ENCODE data around the gene KCNH2. TPM values are rescaled to one million over a fixed set of nuclear protein-coding genes. Genes with fewer than 3 reads are reported as not detected.
A peak's percentile ranks its signal among the peaks of the same experiment; 100 is the strongest.

Gene KCNH2
- total RNA-seq, 1 donor from 2014 or later: 2.1 TPM

- no peak for DNase-seq (ENCODE audit: low read depth)
- Histone ChIP-seq H3K4me3 (ENCODE audit: low read depth, low read length) (no peak overlapping the region), H3K36me3 (ENCODE audit: control insufficient read depth, insufficient read depth, low read length) (no peaks in the 10 kb centered on the region), H3K27me3 (ENCODE audit: control insufficient read depth, insufficient read depth, low read length) (peaks cover 41% of the 10 kb centered on the region)
- TF ChIP-seq CTCF (IDR thresholded peaks at IDR 0.05; ENCODE audit: insufficient read depth, low read length, poor library complexity, severe bottlenecking): no peak
Measured at GRCh38 chr7:151020231-151020630, 42.1 kb upstream of the KCNH2 start.

DNA sequence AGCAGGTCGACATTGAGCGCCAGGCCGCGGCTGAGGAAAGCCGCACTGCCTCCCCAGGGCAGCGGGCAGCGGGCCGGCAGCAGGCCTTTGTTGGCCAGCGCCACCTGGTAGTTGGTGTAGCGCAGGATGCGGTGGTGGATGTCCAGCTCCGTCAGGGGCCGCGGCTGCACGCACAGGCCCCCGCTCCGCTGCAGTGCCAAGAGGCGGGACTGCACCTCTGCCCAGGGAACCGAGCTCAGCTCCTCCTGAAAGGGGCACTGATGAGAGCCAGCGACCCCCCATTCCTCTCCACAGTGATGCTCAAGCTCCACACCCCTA lies 41.0 kb upstream of the KCNH2 start:
- TF ChIP-seq CTCF (IDR thresholded peaks at IDR 0.05; ENCODE audit: insufficient read depth, low read length, poor library complexity, severe bottlenecking): no peak
- H3K27me3 ChIP-seq (ENCODE audit: control insufficient read depth, insufficient read depth, low read length): peaks cover 43% of the 10 kb centered on the region
- no peak for DNase-seq (ENCODE audit: low read depth)
- no peaks in the 10 kb centered on the region for H3K36me3 ChIP-seq (ENCODE audit: control insufficient read depth, insufficient read depth, low read length)
- no peak overlapping the region for H3K4me3 ChIP-seq (ENCODE audit: low read depth, low read length)

- Histone ChIP-seq H3K4me3 (ENCODE audit: low read depth, low read length) (no peak overlapping the region), H3K27me3 (ENCODE audit: control insufficient read depth, insufficient read depth, low read length) (peaks cover 49% of the 10 kb centered on the region), H3K36me3 (ENCODE audit: control insufficient read depth, insufficient read depth, low read length) (no peaks in the 10 kb centered on the region)
- no peak for DNase-seq (ENCODE audit: low read depth)
- no peak for TF ChIP-seq CTCF (IDR thresholded peaks at IDR 0.05; ENCODE audit: insufficient read depth, low read length, poor library complexity, severe bottlenecking)
Measured at GRCh38 chr7:151018421-151019129, 40.5 kb upstream of the KCNH2 start.

DNA sequence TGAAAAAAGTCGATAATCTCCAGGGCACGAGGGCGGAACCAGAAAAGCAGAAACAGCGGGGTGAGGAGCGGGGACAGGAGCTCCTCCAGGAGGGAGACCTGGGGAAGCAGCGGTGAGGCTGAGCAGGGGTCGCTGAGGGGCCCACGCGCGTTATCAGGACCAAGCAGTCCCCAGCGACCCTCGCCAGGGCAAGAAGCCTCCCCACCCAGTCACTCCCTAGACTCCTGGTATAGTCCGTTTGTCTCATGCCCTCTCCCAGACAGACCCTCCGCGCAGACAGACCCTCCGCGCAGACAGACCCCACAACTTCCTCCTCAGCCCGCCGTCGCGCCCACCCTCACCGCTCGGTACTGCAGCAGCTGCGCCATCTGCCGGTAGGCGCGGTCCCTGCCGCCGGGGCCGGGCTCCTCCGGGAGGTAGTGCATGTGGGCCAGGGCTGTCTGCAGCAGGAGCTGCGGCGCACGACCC lies 39.9 kb upstream of the KCNH2 start:
- no peak for DNase-seq (ENCODE audit: low read depth)
- Histone ChIP-seq H3K36me3 (ENCODE audit: control insufficient read depth, insufficient read depth, low read length) (no peaks in the 10 kb centered on the region), H3K4me3 (ENCODE audit: low read depth, low read length) (no peak overlapping the region), H3K27me3 (ENCODE audit: control insufficient read depth, insufficient read depth, low read length) (peaks cover 54% of the 10 kb centered on the region)
- peak; percentile 95 for TF ChIP-seq CTCF (IDR thresholded peaks at IDR 0.05; ENCODE audit: insufficient read depth, low read length, poor library complexity, severe bottlenecking)

GRCh38 chr7:151017370-151017952 lies 39.3 kb upstream of the KCNH2 start:
- Histone ChIP-seq H3K27me3 (ENCODE audit: control insufficient read depth, insufficient read depth, low read length) (peaks cover 60% of the 10 kb centered on the region), H3K4me3 (ENCODE audit: low read depth, low read length) (no peak overlapping the region), H3K36me3 (ENCODE audit: control insufficient read depth, insufficient read depth, low read length) (no peaks in the 10 kb centered on the region)
- no peak for TF ChIP-seq CTCF (IDR thresholded peaks at IDR 0.05; ENCODE audit: insufficient read depth, low read length, poor library complexity, severe bottlenecking)
- DNase-seq (ENCODE audit: low read depth): no peak

GRCh38 chr7:151016942-151017341 lies 38.8 kb upstream of the KCNH2 start:
- no peak for TF ChIP-seq CTCF (IDR thresholded peaks at IDR 0.05; ENCODE audit: insufficient read depth, low read length, poor library complexity, severe bottlenecking)

More at GRCh38 chr7:151016942-151017341, 38.8 kb upstream of the KCNH2 start:
- no peak for DNase-seq (ENCODE audit: low read depth)
- H3K36me3 ChIP-seq (ENCODE audit: control insufficient read depth, insufficient read depth, low read length): no peaks in the 10 kb centered on the region
- H3K27me3 ChIP-seq (ENCODE audit: control insufficient read depth, insufficient read depth, low read length): peaks cover 64% of the 10 kb centered on the region
- H3K4me3 ChIP-seq (ENCODE audit: low read depth, low read length): no peak overlapping the region

Measured in kidney epithelial cell (primary cell).